ENCODE measurements around the gene RRAGB.
"Not testable (repeated sequence)": the region's sequence is repeated elsewhere in the genome, so short reads cannot be mapped to it uniquely, and the experiment has no call there.

The RRAGB gene, protein sequence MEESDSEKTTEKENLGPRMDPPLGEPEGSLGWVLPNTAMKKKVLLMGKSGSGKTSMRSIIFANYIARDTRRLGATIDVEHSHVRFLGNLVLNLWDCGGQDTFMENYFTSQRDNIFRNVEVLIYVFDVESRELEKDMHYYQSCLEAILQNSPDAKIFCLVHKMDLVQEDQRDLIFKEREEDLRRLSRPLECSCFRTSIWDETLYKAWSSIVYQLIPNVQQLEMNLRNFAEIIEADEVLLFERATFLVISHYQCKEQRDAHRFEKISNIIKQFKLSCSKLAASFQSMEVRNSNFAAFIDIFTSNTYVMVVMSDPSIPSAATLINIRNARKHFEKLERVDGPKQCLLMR

DNA sequence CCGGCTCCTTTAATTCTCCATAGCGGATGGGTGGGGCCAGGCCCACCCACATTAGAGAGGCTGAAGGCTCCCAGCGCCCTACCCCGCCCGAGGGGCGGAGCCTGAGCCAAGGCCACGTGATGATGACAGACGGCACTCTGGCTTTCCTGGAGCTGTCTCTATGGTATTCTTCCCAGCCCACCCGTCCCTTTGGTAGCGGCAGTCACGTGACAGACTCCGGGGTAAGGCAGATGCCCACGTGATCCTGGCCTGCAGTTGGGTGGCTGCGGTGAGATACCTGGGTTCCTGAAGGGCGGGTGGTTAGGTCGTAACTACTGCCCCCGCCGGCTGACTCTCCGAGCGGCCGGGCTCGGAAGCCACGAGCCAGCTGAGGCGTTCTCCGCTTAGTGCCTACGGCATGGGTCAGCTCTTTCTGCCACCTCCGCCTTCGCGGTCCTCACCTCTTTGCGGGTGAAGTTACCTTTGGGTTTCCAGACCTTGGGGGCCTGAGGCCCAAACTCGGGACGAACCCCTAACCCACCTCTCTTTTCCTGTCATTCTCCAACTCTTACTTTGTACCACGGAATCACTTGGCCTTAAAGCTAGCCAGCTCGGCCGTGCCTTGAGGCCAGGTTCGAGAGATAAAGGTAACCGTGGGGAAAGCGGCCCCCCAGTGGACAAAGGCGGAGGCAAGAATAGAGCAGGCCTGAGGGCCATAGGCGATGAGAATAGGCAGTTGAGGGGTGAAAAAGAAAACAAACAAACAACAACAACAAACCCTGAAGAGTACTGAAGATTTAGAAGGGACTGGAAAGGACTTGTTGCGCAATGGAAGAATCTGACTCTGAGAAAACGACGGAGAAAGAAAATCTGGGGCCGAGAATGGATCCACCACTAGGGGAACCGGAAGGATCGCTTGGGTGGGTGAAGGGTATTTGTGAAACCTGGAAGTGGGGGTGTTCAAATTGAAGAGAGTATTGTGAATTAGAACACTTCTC is at the start of gene RRAGB:
RRAGB (plus strand) TSS at position 229 of the 977 bp plus-strand sequence; CDS start at position 808, 579 bp downstream.
- DNase-seq, result peak; percentile 94

DNA sequence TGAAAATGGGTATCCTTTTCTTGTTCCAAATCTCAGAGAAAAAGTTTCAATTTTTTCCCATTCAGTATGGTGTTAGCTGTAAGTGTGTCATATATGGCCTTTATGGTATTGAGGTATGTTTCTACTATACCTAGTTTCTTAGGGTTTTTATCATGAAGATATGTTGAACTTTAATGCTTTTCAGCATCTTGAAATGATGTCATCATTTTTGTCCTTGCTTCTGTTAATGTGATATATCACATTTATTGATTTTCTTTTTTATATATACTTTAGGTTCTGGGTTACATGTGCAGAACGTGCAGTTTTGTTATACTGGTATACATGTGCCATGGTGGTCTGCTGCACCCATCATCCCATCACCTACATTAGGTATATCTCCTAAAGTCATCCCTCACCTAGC is 49.5 kb upstream of the RRAGB start:
- DNase-seq, result no peak

DNA sequence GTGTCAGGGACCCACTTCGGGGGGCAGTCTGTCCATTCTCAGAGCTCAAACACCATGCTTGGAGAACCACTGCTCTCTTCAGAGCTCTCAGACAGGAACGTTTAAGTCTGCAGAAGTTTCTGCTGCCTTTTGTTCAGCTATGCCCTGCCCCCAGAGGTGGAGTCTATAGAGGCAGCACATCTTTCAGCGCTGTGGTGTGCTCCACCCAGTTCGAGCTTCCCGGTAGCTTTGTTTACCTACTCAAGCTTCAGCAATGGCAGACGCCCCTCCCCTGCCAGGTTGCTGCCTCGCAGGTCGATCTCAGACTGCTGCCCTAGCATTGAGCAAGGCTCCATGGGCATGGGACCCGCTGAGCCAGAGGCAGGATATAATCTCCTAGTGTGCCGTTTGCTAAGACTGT is 29.0 kb upstream of the RRAGB start:
- not testable (repeated sequence) for DNase-seq

DNA sequence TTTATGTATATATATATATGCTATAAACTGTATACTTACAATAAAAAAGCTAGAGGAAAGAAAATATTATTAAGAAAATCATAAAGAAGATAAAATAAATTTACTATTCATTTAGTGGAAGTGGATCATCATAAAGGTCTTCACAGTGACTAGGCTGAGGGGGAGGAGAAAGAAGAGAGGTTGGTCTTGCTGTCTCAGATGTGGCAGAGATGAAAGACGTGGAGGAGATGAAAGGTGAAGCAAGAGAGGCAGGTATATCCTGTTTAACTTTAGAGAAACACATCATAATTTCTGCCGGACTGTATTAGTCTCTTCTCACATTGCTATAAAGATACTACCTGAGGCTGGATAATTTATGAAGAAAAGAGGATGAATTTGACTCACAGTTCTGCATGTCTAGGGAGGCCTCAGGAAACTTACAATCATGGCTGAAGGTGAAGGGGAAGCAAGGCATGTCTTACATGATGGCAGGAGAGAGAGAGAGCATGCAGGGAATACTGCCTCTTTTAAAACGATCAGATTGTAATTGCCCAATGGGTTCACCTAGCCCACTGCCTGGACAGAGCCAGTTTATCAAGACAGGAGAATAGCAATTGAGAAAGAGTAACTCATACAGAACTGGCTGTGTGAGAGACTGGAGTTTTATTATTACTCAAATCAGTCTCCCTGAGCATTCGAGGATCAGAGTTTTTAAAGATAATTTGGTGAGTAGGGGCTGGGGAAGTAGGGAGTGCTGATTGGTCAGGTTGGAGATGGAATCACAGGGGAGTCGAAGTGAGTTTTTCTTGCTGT is 22.1 kb upstream of the RRAGB start:
- DNase-seq, result no peak

DNA sequence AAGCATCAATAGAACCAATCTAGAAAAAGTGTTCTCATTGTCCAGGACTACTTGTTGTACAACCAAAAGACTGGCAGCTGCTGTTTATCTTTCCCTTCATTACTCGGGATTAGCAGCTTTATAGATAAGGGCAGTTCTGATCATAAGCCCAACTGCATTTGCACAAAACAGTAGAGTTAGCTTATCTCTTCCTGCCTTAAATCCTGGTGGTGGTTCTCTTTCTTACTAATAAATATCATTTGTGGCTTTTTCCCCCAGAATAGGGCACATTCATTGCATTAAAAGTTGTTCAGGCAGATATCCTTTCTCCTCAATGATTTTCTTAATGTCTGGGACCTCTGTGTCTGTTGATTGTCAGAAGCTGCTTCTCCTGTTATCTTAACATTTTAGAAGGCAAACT is 20.2 kb upstream of the RRAGB start:
- no peak for DNase-seq

DNA sequence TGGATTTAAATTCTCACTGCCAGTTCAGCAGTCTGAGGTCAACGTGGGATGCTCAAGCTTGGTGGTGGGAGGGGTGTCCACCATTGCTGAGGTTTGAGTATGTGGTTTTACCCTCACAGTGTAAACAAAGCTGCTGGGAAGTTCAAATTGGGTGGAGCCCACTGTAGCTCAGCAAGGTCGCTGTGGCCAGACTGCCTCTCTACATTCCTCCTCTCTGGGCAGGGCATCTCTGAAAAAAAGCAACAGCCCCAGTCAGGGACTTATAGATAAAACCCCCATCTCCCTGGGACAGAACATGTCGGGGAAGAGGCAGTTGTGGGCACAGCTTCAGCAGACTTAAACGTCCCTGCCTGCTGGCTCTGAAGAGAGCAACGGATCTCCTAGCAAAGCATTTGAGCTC is 14.9 kb upstream of the RRAGB start:
- DNase-seq, result no peak

DNA sequence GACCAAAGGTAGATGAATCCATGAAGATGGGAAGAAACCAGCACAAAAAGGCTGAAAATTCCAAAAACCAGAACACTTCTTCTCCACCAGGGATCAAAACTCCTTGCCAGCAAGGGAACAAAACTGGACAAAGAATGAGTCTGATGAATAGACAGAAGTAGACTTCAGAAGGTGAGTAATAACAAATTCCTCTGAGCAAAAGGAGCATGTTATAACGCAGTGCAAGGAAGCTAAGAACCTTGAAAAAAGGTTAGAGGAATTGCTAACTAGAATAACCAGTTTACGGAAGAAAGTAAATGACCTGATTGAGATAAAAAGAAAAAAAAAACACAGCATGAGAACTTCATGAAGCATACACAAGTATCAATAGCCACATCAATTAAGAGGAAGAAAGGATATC is 14.1 kb upstream of the RRAGB start:
- not testable (repeated sequence) for DNase-seq

DNA sequence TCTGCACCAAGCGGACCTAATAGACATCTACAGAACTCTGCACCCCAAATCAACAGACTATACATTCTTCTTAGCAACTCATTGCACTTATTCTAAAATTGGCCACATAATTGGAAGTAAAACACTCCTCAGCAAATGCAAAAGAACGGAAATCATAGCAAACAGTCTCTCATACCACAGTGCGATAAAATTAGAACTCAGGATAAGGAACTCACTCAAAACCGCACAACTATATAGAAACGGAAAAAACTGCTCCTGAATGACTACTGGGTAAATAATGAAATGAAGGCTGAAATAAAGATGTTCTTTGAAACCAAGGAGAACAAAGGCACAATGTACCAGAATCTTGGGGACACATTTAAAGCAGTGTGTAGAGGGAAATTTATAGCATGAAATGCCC is 12.5 kb upstream of the RRAGB start:
- not testable (repeated sequence) for DNase-seq

DNA sequence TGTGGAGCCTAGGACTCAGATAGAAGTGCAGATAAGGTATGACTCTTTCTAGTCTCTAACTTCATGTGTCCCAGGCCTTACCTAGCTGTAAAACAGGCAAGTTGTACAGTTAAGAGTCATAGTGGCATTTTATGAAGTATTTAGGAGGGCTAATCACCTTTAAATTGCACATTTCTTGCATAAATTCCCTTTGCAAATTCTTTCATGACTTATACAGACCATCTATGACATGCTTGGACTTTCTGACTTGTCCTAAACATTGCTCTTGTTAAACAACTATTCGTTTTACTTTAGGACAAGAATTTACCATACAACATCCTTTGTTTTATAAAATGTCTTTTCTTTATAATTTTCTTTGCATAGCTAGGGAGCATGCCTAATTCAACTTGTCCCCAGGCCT is 7.8 kb upstream of the RRAGB start:
- DNase-seq, result peak; percentile 1

DNA sequence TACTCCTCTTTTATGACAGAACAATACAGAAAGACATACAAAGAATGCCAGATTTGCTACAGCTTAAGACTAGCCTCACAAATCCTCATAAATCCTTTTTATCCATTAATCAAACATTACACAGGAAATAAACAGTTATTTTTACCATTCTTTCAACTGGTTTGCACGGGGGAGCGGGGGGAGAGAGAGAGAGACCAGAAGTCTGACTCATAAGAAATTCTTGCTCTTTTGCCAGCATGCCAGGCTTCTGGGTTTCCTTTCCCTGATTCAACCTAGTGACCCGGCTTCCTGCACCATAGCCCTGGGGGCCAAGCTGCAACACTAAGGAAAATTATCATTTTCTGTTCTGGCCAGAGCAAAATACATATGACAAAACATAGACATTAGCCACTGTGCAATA is 6.8 kb upstream of the RRAGB start:
- peak; percentile 6 for DNase-seq

DNA sequence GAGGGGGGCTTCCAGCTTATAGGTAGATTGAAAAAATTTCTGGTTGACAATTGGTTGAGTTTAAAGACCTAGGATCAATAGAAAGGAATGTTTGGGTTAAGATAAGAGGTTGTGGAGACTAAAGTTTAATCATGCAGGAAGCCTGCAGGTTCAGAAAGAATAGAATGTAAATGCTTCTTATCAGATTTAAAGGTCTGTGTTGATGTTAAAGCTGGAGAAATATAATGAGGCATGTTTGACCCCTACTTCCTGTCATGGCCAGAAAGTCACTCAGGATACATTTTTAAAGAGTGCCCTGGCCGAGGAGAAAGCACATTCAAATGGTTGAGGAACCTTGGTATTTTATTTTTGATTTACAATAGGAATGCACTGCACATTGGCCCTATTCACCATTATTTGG is 3.9 kb upstream of the RRAGB start:
- DNase-seq, result no peak

DNA sequence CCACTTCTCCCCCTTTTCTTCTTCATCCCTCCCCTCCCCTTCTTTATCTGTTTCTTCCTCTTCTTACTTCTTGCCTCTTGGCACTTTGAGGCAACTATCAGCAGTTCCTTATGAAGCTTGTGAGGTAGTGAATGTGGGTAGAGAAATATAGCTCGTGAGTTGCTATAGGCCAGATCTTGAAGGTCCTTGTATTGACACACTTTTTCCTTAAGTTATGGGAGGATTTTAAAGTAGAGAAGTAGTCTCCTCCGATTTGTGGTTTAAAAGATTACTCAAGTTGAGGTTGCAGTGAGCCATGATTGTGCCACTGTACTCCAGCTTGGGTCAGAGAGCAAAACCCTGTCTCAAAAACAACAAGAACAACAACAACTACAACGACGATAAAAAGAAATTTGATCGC is 3.4 kb upstream of the RRAGB start:
- no peak for DNase-seq

DNA sequence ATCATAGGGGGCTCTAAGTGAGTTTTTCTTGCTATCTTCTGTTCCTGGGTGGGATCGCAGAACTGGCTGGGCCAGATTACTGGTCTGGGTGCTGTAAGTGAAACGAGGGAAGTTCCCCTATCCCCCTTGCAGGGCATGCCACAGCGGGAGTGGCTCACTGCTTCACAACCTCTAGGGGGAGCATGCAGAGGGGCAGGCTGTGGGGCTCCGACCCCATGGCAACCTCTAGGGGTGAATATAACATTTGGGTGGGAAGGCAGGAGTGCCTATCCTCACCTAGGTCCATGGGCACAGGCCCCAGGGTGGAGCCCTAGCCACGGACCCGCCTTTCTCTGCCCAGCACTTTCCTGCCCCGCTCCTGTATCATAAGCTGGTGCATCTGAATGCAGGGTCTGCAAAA is 1.7 kb upstream of the RRAGB start:
- no peak for DNase-seq

DNA sequence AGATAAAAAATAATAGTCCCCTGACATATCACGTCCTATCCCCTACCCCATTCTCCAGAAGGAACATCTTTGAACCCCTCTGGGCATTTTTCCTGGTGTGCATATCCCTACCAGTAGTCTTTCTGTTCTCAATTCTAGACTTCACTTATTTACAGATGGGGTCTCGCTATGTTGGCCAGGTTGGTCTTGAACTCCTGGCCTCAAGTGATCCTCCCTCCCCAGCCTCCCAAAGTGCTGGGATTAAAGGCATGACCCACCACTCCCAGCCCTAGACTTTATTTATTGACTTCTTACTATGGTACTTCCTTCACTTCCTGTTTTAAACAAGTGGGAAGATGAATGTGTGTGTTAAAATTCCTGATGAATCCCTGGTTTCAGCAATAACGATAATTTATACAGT is 612 bp upstream of the RRAGB start:
- no peak for DNase-seq

DNA sequence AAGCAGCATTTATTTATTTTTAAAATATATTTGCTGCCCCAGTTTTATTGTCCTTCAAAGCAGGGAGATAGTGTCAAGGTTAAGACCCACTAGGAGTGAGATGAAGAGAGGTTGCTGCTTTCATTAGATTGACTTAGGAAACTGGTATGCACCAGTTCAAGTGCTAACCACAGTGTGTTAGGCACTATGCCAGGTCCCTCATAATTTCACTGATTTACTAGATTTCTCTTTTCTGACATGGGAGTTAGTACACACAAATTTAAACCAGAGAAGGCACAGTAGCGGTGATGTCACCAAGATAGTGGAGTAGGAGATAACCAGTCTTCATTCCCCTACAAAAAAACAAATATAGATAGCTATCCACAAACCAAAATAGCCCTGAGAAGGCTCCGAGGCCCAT is 14.3 kb downstream of the RRAGB start:
- peak; percentile 2 for DNase-seq

DNA sequence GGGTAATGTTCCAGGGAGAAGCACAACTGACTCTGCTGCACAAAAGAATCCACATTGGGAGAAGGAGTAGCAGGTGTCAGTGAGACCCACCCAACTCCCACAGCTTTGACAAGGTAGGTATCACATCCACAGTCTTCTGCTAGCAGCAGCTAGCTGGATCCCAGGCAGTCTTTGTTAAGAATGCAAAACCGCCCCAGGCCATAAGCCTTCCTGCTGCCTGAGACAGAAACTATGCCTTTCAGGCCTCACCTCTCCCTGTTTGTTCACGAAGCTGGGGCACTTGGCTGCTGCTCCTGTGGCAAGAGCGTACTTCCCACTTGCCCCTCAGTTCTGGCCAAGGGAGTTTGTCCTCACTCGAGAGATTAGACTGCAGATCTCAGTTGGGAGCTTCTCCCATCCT is 21.4 kb downstream of the RRAGB start:
- no peak for DNase-seq

DNA sequence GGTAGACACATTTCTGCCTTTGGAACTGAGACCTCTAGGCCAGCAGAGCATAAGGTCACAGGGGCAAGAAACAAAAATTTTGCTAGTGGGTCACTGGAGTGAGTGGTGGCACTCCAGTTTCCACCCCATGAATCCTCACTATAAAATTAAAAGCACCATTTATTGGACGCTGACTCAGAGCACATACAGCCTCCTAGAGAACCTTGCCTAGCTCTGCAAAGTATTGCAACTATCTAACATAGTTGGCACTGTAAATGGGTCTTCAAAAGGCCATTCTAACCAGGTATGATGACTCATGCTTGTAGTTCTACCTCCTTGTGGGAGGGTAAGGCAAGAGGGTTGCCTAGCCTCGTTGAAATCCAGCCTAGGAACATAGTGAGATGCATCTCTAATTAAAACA is 25.1 kb downstream of the RRAGB start:
- no peak for DNase-seq

DNA sequence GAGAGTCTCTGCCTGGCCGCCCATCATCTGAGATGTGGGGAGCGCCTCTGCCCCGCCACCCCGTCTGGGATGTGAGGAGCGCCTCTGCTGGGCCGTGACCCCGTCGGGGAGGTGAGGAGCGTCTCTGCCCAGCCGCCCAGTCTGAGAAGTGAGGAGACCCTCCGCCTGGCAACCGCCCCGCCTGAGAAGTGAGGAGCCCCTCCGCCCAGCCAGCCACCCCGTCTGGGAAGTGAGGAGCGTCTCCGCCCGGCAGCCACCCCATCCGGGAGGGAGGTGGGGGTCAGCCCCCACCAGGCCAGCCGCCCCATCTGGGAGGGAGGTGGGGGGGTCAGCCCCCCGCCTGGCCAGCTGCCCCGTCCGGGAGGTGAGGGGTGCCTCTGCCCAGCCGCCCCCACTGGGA is 30.9 kb downstream of the RRAGB start:
- not testable (repeated sequence) for DNase-seq

DNA sequence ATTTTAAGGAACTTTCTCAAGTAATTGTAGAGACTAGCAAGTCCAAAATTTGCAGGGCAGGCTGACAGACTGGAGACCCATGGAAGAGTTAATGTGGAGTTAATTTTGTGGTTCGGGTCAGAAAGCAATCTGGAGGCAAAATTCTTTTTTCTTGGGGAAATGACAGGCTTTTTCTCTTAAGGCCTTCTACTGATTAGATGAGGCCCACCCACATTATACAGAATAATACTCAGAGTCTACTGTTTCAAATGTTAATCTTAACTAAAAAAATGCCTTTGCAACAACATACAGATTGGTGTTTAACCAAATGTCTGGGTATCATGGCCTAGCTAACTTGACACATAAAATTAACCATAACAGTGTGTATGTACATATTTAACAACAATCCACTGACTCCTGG is 32.7 kb downstream of the RRAGB start:
- DNase-seq, result no peak

DNA sequence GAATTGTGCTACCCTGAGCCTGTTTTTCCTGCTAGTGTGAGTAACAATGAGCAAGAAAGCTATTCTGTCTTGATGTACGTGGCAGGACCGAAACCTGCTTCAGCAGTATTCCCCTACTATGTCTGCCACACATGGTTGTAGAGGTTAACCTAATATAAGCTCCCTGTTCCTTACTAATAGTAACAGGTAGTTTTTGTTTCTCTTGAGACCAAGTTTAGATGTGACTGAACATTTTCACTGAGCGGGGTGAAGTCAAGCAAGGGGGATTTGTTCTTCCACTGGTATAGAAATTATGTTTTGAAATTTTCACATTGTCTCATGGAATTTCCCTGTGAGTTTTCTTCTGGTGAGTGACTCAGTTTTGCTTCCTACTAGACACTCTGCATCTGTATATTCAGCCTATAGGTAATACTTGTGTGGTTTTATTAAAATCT is 37.3 kb downstream of the RRAGB start:
- DNase-seq, result no peak

DNA sequence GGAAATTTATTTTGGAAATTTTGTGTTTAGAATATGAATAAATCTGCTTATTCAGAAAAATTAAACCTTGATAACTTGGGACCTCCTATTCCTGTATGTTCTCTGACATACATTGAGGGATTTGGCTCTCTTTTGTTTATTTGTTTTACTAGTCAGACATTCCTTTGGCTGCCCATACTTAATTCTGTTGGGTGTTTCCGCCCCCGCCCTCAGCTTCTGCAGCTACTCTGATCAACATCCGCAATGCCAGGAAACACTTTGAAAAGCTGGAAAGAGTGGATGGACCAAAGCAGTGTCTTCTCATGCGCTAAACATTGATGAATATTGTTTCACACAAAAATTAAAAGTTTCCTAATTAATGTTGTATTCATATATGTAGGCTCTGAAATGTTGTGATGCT is 40.5 kb downstream of the RRAGB start:
- no peak for DNase-seq

DNA sequence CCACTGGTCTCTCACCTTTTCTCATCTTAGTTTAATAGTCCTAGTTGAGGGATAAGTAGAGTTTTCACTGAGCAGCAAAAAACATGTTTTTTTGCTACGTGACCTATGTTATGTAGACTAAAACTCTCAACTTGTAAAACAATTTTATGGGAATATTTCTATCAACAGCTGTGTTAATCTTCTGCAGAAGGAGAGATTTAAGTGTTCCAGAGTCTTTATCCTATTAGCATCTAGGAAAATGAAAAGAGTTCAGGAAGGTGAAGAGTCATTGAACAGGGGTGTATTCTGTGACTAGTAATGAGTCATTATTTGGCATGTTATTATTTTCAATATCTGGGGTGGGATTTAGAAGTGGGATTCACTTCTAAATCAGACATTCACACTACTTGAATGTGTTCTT is 41.9 kb downstream of the RRAGB start:
- DNase-seq, result no peak

DNA sequence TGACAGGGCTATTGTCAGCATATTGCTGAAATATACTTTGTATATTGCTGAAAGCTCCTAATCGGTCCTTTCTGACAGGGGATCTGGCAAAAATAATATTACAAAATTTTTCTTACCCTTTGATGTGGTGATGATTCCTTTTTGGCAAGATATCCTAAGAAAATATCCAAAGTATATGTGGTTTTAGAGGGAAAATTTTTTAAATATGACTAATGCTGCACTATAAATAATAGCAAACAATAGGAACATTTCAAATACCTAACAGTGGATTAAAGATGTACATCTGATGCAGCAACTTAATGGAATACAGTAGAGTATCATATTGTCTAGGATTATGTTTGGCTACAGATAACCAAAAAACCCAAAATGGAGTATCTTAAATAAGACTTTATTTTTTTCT is 49.6 kb downstream of the RRAGB start:
- peak; percentile 43 for DNase-seq
